ENCODE results near the gene RSPH3.
"Not testable (repeated sequence)": the region's sequence is repeated elsewhere in the genome, so short reads cannot be mapped to it uniquely, and the experiment has no call there.

RSPH3 gene

DNA sequence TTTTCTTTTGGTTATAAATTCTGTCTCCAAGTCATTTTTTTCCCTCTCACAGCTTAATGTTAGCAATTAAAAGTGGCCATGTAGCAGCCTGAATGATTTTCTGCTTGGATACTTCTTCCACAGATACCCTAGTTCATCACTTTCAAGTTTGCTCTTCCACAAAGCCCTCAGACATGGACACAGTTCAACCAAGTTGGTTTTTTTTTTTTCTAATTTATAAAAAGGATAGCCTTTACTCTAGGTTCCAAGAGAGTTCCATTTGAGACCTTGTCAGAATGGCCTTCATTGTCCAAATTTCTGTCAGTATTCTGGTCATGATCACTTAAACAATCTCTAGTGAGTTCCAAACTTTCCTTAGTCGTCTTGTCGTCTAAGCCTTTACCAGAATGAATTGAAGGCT is 40.0 kb downstream of the RSPH3 start:
- TF ChIP-seq, protein P1, sequence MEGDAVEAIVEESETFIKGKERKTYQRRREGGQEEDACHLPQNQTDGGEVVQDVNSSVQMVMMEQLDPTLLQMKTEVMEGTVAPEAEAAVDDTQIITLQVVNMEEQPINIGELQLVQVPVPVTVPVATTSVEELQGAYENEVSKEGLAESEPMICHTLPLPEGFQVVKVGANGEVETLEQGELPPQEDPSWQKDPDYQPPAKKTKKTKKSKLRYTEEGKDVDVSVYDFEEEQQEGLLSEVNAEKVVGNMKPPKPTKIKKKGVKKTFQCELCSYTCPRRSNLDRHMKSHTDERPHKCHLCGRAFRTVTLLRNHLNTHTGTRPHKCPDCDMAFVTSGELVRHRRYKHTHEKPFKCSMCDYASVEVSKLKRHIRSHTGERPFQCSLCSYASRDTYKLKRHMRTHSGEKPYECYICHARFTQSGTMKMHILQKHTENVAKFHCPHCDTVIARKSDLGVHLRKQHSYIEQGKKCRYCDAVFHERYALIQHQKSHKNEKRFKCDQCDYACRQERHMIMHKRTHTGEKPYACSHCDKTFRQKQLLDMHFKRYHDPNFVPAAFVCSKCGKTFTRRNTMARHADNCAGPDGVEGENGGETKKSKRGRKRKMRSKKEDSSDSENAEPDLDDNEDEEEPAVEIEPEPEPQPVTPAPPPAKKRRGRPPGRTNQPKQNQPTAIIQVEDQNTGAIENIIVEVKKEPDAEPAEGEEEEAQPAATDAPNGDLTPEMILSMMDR (IDR thresholded peaks at IDR 0.05; ENCODE audit: low read depth, low read length, missing control alignments), result no peak
- Histone ChIP-seq H3K27me3 (replicated peaks) (no peaks in the 10 kb centered on the region), H3K27ac (no peak overlapping the region), H3K36me3 (replicated peaks) (no peaks in the 10 kb centered on the region), H3K4me3 (ENCODE audit: low read depth, low read length) (no peak overlapping the region)
- DNase-seq, result no peak
- in situ Hi-C loops (cut with HindIII; ENCODE audit: low pct_ligation_motif_present, low sequenced_read_pairs), result loop anchor here (25.0 kb wide), 1 partner anchor 248 kb away; no protein-coding TSS in a partner anchor

DNA sequence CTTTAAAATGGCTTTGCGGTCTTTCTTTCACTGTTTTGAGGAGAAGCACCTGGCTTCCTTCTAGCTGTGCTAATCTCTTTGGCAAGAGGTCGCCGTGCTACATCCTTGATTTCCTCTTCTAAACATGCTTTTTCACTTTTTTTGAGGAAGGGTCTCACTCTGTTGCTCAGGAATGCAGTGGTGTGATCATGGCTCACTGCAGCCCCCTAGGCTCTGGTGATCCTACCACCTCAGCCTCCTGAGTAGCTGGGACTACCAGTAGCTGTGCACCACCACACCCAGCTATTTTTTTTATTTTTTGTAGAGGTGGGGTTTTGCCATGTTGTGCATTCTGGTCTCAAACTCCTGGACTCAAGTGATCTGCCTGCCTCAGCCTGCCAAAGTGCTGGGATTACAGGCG is 40.5 kb downstream of the RSPH3 start:
- H3K27ac ChIP-seq, result no peak overlapping the region

DNA sequence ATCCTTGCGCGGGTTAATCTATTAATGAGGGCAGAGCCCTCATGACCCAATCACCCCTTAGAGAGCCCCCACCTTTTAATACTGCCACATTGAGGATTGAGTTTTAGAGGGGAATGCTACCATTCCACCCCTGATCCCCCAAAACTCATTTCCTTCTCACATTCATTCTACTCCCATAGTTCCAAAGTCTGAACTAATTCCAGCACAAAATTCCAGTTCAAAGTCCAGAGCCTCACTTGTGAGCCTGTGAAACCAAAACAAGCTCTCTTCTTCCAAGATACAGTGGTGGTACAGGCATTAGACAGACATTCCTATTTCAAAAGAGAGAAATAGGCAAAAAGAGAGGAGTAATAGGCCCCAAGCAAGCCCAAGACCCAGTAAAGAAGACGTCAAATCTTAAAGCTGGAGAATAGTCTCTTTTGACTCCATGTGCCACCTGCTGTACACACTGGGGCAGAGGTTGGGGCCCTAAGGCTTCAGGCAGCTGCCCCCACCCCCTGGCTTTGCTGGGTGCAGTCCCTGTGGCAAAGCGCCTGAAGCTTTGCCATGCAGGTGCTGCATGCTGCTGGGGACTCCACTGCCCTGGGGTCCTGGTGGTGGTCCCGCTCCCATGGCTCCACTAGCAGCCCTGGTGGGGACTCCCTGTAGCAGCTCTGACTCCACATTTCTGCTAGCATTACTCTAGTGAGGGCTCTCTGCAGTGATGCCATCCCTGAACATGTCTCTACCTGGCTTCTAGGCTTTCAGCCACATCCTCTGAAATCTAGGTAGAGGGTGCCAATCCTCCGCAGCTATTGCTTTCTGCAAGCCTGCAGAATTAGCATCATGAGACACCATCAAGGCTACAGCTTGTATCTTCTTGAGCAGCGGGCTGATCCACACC is 41.3 kb downstream of the RSPH3 start:
- TF ChIP-seq, protein P1 (IDR thresholded peaks at IDR 0.05; ENCODE audit: low read depth, low read length, missing control alignments), result no peak
- Histone ChIP-seq H3K36me3 (replicated peaks) (no peaks in the 10 kb centered on the region), H3K4me3 (ENCODE audit: low read depth, low read length) (no peak overlapping the region), H3K27me3 (replicated peaks) (no peaks in the 10 kb centered on the region), H3K27ac (no peak overlapping the region)
- in situ Hi-C loops (cut with HindIII; ENCODE audit: low pct_ligation_motif_present, low sequenced_read_pairs), result loop anchor here (25.0 kb wide), 1 partner anchor 246 kb away; no protein-coding TSS in a partner anchor
- DNase-seq, result no peak

More for the DNA sequence above, 40.5 kb downstream of the RSPH3 start:
- H3K4me3 ChIP-seq (ENCODE audit: low read depth, low read length), result no peak overlapping the region
- TF ChIP-seq, protein P1 (IDR thresholded peaks at IDR 0.05; ENCODE audit: low read depth, low read length, missing control alignments), result no peak
- DNase-seq, result no peak
- no peaks in the 10 kb centered on the region for H3K36me3 ChIP-seq (replicated peaks)
- H3K27me3 ChIP-seq (replicated peaks), result no peaks in the 10 kb centered on the region
- in situ Hi-C loops (cut with HindIII; ENCODE audit: low pct_ligation_motif_present, low sequenced_read_pairs), result loop anchor here (25.0 kb wide), 1 partner anchor 247 kb away; no protein-coding TSS in a partner anchor

DNA sequence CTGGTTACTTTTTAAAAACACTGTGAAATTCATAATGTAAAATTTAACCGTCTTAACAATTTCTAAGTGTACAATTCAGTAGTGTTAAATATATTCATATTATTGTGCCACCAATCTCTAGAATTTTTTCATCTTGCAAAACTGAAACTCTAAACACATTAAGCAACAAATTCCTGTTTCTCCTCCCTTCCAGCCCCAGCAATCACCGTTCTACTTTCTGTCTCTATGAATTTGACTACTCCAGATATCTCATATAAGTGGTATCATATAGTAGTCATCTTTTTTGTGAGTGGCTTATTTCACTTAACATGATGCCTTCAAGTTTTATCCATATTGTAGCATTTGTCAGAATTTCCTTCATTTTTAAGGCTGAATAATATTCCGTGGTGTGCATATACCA is 44.7 kb downstream of the RSPH3 start:
- Histone ChIP-seq H3K4me3 (ENCODE audit: low read depth, low read length) (no peak overlapping the region), H3K27ac (no peak overlapping the region), H3K27me3 (replicated peaks) (no peaks in the 10 kb centered on the region), H3K36me3 (replicated peaks) (no peaks in the 10 kb centered on the region)
- TF ChIP-seq, protein P1 (IDR thresholded peaks at IDR 0.05; ENCODE audit: low read depth, low read length, missing control alignments), result no peak
- in situ Hi-C loops (cut with HindIII; ENCODE audit: low pct_ligation_motif_present, low sequenced_read_pairs), result loop anchor here (25.0 kb wide), 1 partner anchor 243 kb away; no protein-coding TSS in a partner anchor
- no peak for DNase-seq

DNA sequence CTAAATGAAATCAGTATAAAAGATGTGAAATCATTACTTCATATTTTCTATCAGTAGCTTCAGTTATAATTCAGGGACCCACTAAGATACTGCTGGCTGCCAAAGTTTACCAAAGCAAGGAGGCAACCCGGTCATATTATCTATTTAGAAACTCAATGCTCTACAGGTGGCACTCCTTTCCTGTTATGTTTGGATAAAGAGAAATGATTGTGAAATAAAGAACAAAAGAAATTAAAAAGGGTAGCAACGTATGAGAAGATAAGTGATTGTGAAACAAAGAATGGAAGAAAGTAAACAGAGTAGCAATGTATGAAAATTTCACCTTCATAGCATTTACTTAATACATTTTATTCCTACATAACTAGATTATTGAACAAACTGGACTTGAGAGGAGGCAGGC is 45.2 kb downstream of the RSPH3 start:
- Histone ChIP-seq H3K27ac (no peak overlapping the region), H3K4me3 (ENCODE audit: low read depth, low read length) (no peak overlapping the region), H3K36me3 (replicated peaks) (no peaks in the 10 kb centered on the region), H3K27me3 (replicated peaks) (no peaks in the 10 kb centered on the region)
- TF ChIP-seq, protein P1 (IDR thresholded peaks at IDR 0.05; ENCODE audit: low read depth, low read length, missing control alignments), result no peak
- in situ Hi-C loops (cut with HindIII; ENCODE audit: low pct_ligation_motif_present, low sequenced_read_pairs), result loop anchor here (25.0 kb wide), 1 partner anchor 242 kb away; no protein-coding TSS in a partner anchor
- no peak for DNase-seq

DNA sequence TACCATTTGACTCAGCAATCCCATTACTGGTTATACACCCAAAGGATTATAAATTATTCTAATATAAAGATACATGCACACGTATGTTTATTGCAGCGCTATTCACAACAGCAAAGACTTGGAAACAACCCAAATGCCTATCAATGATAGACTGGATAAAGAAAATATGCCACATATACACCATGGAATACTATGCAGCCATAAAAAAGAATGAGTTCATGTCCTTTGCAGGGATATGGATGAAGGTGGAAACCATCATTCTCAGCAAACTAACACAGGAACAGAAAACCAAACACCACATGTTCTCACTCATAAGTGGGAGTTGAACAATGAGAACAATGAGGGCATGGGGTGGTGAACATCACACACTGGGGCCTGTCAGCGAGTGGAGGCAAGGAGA is 48.0 kb downstream of the RSPH3 start:
- DNase-seq; H3K36me3 ChIP-seq (replicated peaks); H3K27ac ChIP-seq; H3K27me3 ChIP-seq (replicated peaks); H3K4me3 ChIP-seq (ENCODE audit: low read depth, low read length): not testable (repeated sequence)
- in situ Hi-C loops (cut with HindIII; ENCODE audit: low pct_ligation_motif_present, low sequenced_read_pairs), result loop anchor here (25.0 kb wide), 1 partner anchor 240 kb away; no protein-coding TSS in a partner anchor

DNA sequence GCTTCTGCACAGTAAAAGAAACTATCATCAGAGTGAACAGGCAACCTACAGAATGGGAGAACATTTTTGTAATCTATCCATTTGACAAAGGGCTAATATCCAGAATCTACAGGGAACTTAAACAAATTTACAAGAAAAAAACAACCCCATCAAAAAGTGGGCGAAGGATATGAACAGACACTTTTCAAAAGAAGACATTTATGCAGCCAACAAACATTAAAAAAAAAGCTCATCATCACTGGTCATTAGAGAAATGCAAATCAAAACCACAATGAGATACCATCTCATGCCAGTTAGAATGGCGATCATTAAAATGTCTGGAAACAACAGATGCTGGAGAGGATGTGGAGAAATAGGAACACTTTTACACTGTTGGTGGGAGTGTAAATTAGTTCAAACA is 48.4 kb downstream of the RSPH3 start:
- DNase-seq; H3K4me3 ChIP-seq (ENCODE audit: low read depth, low read length); H3K27me3 ChIP-seq (replicated peaks); H3K36me3 ChIP-seq (replicated peaks); H3K27ac ChIP-seq: not testable (repeated sequence)
- in situ Hi-C loops (cut with HindIII; ENCODE audit: low pct_ligation_motif_present, low sequenced_read_pairs), result loop anchor here (25.0 kb wide), 1 partner anchor 239 kb away; no protein-coding TSS in a partner anchor

All from brain microvascular endothelial cell (primary cell).